ENCODE data around the gene PPP1R8. TPM values are rescaled to one million over a fixed set of nuclear protein-coding genes. Genes with fewer than 3 reads are reported as not detected.

The PPP1R8 gene
- total RNA-seq, 2 donors from 2014 or later = 45.0 to 48.1 TPM

DNA sequence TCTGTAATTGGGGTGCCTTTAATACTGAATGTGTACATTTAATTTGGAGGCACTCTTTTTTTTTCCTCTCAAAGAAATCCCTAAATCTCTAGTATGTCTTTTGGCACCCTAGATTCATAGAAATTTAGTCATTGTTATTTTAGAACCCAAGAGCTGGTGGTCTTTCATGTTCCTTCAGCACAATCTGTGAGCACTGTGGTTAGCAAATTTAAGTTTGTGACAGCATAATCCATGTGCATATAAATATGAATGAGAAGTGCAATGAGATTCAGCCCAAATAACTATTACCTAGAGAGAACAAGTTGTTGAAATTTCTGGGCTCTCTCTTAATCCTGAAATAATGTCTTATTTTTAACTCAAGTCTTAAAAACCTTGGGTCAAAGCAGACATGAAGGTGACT, 4.5 kb downstream of the PPP1R8 start:
- Mint-ChIP-seq H3K27ac (no peak overlapping the region), H3K36me3 (ENCODE audit: low read depth) (peaks cover 43% of the 10 kb centered on the region), H3K4me1 (peaks cover 14% of the 10 kb centered on the region), H3K4me3 (no peak overlapping the region), H3K9me3 (no peaks in the 10 kb centered on the region), H3K27me3 (ENCODE audit: insufficient read depth) (no peaks in the 10 kb centered on the region)
- DNase-seq = no peak
- Histone ChIP-seq H3K36me3 (ENCODE audit: control insufficient read depth, insufficient read depth, low read length) (peaks cover 57% of the 10 kb centered on the region), H3K27me3 (ENCODE audit: control insufficient read depth, insufficient read depth, low read length, poor library complexity, severe bottlenecking) (no peaks in the 10 kb centered on the region), H3K4me3 (ENCODE audit: low read length) (no peak overlapping the region), H3K27ac (ENCODE audit: low read depth, low read length) (no peak overlapping the region), H3K9me3 (ENCODE audit: control insufficient read depth, low read length) (no peaks in the 10 kb centered on the region), H3K4me1 (ENCODE audit: control insufficient read depth, insufficient read depth, low read length) (no peaks in the 10 kb centered on the region), H3K9ac (ENCODE audit: extremely low read depth, low read length, poor library complexity, severe bottlenecking) (no peak overlapping the region)
- TF ChIP-seq, protein P1, sequence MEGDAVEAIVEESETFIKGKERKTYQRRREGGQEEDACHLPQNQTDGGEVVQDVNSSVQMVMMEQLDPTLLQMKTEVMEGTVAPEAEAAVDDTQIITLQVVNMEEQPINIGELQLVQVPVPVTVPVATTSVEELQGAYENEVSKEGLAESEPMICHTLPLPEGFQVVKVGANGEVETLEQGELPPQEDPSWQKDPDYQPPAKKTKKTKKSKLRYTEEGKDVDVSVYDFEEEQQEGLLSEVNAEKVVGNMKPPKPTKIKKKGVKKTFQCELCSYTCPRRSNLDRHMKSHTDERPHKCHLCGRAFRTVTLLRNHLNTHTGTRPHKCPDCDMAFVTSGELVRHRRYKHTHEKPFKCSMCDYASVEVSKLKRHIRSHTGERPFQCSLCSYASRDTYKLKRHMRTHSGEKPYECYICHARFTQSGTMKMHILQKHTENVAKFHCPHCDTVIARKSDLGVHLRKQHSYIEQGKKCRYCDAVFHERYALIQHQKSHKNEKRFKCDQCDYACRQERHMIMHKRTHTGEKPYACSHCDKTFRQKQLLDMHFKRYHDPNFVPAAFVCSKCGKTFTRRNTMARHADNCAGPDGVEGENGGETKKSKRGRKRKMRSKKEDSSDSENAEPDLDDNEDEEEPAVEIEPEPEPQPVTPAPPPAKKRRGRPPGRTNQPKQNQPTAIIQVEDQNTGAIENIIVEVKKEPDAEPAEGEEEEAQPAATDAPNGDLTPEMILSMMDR (conservative IDR thresholded peaks at IDR 0.05) = no peak

GRCh38 chr1:27835501-27835900, 4.9 kb downstream of the PPP1R8 start:
- H3K4me1 Mint-ChIP-seq = peaks cover 14% of the 10 kb centered on the region
- no peak overlapping the region for H3K4me3 ChIP-seq (ENCODE audit: low read length)
- TF ChIP-seq, protein P1 (conservative IDR thresholded peaks at IDR 0.05) = no peak
- H3K9me3 ChIP-seq (ENCODE audit: control insufficient read depth, low read length) = no peaks in the 10 kb centered on the region
- no peak overlapping the region for H3K9ac ChIP-seq (ENCODE audit: extremely low read depth, low read length, poor library complexity, severe bottlenecking)
- H3K27me3 ChIP-seq (ENCODE audit: control insufficient read depth, insufficient read depth, low read length, poor library complexity, severe bottlenecking) = no peaks in the 10 kb centered on the region
- H3K36me3 Mint-ChIP-seq (ENCODE audit: low read depth) = peaks cover 48% of the 10 kb centered on the region
- no peaks in the 10 kb centered on the region for H3K4me1 ChIP-seq (ENCODE audit: control insufficient read depth, insufficient read depth, low read length)
- no peaks in the 10 kb centered on the region for H3K27me3 Mint-ChIP-seq (ENCODE audit: insufficient read depth)
- H3K36me3 ChIP-seq (ENCODE audit: control insufficient read depth, insufficient read depth, low read length) = peaks cover 61% of the 10 kb centered on the region
- H3K4me3 Mint-ChIP-seq = no peak overlapping the region
- H3K27ac ChIP-seq (ENCODE audit: low read depth, low read length) = no peak overlapping the region
- no peaks in the 10 kb centered on the region for H3K9me3 Mint-ChIP-seq
- no peak for DNase-seq
- 100% methylated on average over 1 of the region's 1 CpG for WGBS, 2 experiments (ENCODE audit: insufficient coverage in 1 of 2, insufficient read length in 1 of 2)
- no peak overlapping the region for H3K27ac Mint-ChIP-seq

GRCh38 chr1:27849951-27850350, 19.4 kb downstream of the PPP1R8 start:
- DNase-seq = no peak
- TF ChIP-seq, protein P1 (conservative IDR thresholded peaks at IDR 0.05) = no peak
- H3K4me3 ChIP-seq (ENCODE audit: low read length) = no peak overlapping the region
- Mint-ChIP-seq H3K4me3 (no peak overlapping the region), H3K9me3 (peaks cover 12% of the 10 kb centered on the region), H3K36me3 (ENCODE audit: low read depth) (peaks cover 68% of the 10 kb centered on the region), H3K27me3 (ENCODE audit: insufficient read depth) (no peaks in the 10 kb centered on the region), H3K4me1 (no peaks in the 10 kb centered on the region), H3K27ac (no peak overlapping the region)
- no peak overlapping the region for H3K9ac ChIP-seq (ENCODE audit: extremely low read depth, low read length, poor library complexity, severe bottlenecking)
- H3K9me3 ChIP-seq (ENCODE audit: control insufficient read depth, low read length) = peaks cover 11% of the 10 kb centered on the region
- H3K27ac ChIP-seq (ENCODE audit: low read depth, low read length) = no peak overlapping the region
- H3K27me3 ChIP-seq (ENCODE audit: control insufficient read depth, insufficient read depth, low read length, poor library complexity, severe bottlenecking) = no peaks in the 10 kb centered on the region
- no peaks in the 10 kb centered on the region for H3K4me1 ChIP-seq (ENCODE audit: control insufficient read depth, insufficient read depth, low read length)
- peaks cover 66% of the 10 kb centered on the region for H3K36me3 ChIP-seq (ENCODE audit: control insufficient read depth, insufficient read depth, low read length)
- WGBS, 2 experiments (ENCODE audit: insufficient coverage in 1 of 2, insufficient read length in 1 of 2) = 94% methylated on average over 2 to 7 of the region's 7 CpGs
